Measurements from ENCODE around the gene F5. TPM values are rescaled to one million over a fixed set of nuclear protein-coding genes. Genes with fewer than 3 reads are reported as not detected.

F5 gene
- total and polyA plus RNA-seq, 7 donors = under 0.01 to 1.0 (median 0.54) TPM; not detected in 2

GRCh38 chr1:169561692-169562091, 24.6 kb downstream of the F5 start:
- intact Hi-C loops (cut with DNase I) = no loop called here
- WGBS, 2 donors = 95 to 96% methylated on average over 1 of the region's 1 CpG
- no peak for DNase-seq
- Histone ChIP-seq H3K9me3 (peaks cover 0 to 4% (median 0%) of the 10 kb centered on the region in 4 donors), H3K4me1 (no peaks in the 10 kb centered on the region), H3K4me3 (no peak overlapping the region), H3K36me3 (no peaks in the 10 kb centered on the region), H3K27ac (no peak overlapping the region), H3K27me3 (no peaks in the 10 kb centered on the region)
- no peak for TF ChIP-seq EP300 (IDR thresholded peaks at IDR 0.05)
- TF ChIP-seq POLR2AphosphoS5 (IDR thresholded peaks at IDR 0.05) = no peak
- TF ChIP-seq POLR2A (IDR thresholded peaks at IDR 0.05) = no peak
- TF ChIP-seq, protein P1, sequence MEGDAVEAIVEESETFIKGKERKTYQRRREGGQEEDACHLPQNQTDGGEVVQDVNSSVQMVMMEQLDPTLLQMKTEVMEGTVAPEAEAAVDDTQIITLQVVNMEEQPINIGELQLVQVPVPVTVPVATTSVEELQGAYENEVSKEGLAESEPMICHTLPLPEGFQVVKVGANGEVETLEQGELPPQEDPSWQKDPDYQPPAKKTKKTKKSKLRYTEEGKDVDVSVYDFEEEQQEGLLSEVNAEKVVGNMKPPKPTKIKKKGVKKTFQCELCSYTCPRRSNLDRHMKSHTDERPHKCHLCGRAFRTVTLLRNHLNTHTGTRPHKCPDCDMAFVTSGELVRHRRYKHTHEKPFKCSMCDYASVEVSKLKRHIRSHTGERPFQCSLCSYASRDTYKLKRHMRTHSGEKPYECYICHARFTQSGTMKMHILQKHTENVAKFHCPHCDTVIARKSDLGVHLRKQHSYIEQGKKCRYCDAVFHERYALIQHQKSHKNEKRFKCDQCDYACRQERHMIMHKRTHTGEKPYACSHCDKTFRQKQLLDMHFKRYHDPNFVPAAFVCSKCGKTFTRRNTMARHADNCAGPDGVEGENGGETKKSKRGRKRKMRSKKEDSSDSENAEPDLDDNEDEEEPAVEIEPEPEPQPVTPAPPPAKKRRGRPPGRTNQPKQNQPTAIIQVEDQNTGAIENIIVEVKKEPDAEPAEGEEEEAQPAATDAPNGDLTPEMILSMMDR (IDR thresholded peaks at IDR 0.05) = no peak

DNA sequence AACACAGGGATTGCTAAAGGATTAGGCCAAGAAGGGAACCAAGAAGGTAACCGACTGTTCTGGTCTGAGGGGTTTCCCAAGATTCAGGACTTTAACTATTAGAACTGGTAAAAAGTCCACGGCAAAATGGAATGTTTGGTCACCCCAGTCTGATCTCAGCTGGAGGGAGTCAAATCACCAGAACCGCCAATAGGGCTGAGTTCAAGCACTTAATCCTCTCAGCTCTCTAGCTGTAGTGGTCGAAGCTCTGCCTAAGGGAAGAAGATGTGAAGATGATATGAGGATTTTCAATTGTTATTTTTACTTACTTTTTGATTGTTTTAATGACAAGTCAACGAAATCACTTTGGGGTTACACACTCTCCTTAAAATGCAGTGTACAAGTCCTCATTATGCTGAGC, 29.1 kb downstream of the F5 start:
- H3K27me3 ChIP-seq = no peaks in the 10 kb centered on the region
- H3K9me3 ChIP-seq = no peaks in the 10 kb centered on the region
- no peak for DNase-seq
- no peak overlapping the region for H3K27ac ChIP-seq
- no peaks in the 10 kb centered on the region for H3K4me1 ChIP-seq
- TF ChIP-seq POLR2AphosphoS5 (IDR thresholded peaks at IDR 0.05) (no peak), EP300 (IDR thresholded peaks at IDR 0.05) (no peak), POLR2A (IDR thresholded peaks at IDR 0.05) (no peak)
- TF ChIP-seq, protein P1 (IDR thresholded peaks at IDR 0.05) = no peak
- 89 to 90% methylated on average over 5 of the region's 5 CpGs for WGBS, 2 donors
- H3K36me3 ChIP-seq = no peaks in the 10 kb centered on the region
- no peak overlapping the region for H3K4me3 ChIP-seq
- intact Hi-C loops (cut with DNase I) = no loop called here

DNA sequence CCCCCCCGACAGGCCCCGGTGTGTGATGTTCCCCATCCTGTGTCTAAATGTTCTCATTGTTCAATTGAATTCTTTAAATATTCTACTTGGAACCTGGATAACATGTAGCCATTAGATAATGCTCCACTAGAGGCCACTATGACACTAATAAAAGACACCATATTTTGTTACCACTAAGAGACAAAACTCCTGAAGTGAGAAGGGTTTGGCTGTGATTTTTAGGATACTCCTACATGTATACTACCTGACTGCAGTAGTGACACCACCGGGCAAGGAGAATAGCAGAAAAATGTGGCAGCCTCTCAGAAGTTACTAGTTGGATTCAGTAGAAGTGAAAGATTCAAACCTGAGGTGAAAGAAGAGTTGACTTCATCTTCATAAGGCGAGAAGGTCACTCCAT, 36.0 kb downstream of the F5 start:
- Histone ChIP-seq H3K4me3 (no peak overlapping the region), H3K27me3 (no peaks in the 10 kb centered on the region), H3K4me1 (no peaks in the 10 kb centered on the region), H3K36me3 (no peaks in the 10 kb centered on the region), H3K9me3 (no peaks in the 10 kb centered on the region), H3K27ac (no peak overlapping the region)
- intact Hi-C loops (cut with DNase I) = no loop called here
- no peak for DNase-seq
- no peak for TF ChIP-seq POLR2AphosphoS5 (IDR thresholded peaks at IDR 0.05)
- TF ChIP-seq, protein P1 (IDR thresholded peaks at IDR 0.05) = peak in 3 of 4 experiments; percentile 17 to 31 (median 18)
- WGBS, 2 donors = 25 to 35% methylated on average over 4 of the region's 4 CpGs

DNA sequence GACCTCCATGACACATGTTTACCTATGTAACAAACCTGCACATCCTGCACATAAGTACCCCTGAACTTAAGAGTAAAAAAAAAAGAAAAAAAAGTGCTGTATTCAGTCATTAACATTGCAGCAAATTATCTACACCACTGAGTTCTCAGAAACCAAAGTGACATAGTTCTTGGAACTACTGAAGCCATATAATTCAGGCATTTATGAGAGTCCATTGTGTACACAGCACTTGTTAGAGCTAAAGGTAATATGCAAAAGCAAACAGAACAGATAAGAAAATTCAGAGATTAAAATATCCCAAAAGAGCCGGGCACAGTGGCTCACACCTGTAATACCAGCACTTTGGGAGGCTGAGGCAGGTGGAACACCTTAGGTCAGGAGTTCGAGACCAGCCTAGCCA, 38.0 kb downstream of the F5 start:
- intact Hi-C loops (cut with DNase I) = loop anchor here (5.0 to 10.0 kb wide), 5 partner anchors 66 to 1206 kb away; partner anchors contain the start of genes BLZF1 and NME7

More for the DNA sequence above, 38.0 kb downstream of the F5 start:
- no peaks in the 10 kb centered on the region for H3K9me3 ChIP-seq
- H3K36me3 ChIP-seq = no peaks in the 10 kb centered on the region
- 16 to 50% methylated on average over 2 of the region's 2 CpGs for WGBS, 2 donors
- TF ChIP-seq EP300 (IDR thresholded peaks at IDR 0.05) = no peak
- no peak for TF ChIP-seq POLR2AphosphoS5 (IDR thresholded peaks at IDR 0.05)
- TF ChIP-seq, protein P1 (IDR thresholded peaks at IDR 0.05) = no peak
- H3K4me1 ChIP-seq = no peaks in the 10 kb centered on the region
- no peak overlapping the region for H3K4me3 ChIP-seq
- no peaks in the 10 kb centered on the region for H3K27me3 ChIP-seq
- DNase-seq = no peak
- no peak overlapping the region for H3K27ac ChIP-seq

Measured in sigmoid colon (tissue), 7 donors.